GM21528 (cell line): Measurements from ENCODE around the gene SLC33A1.
"Not testable (repeated sequence)": the region's sequence is repeated elsewhere in the genome, so short reads cannot be mapped to it uniquely, and the experiment has no call there.

ENCODE experiments used
- ATAC-seq: cut with Tn5 transposase; IDR thresholded peaks from one replicate; pipeline ENCODE4 v1.9.1; 2021; ENCODE audit warnings: mild to moderate bottlenecking, moderate library complexity; ENCODE audit not compliant: unreplicated experiment, low FRiP score

SLC33A1 gene

DNA sequence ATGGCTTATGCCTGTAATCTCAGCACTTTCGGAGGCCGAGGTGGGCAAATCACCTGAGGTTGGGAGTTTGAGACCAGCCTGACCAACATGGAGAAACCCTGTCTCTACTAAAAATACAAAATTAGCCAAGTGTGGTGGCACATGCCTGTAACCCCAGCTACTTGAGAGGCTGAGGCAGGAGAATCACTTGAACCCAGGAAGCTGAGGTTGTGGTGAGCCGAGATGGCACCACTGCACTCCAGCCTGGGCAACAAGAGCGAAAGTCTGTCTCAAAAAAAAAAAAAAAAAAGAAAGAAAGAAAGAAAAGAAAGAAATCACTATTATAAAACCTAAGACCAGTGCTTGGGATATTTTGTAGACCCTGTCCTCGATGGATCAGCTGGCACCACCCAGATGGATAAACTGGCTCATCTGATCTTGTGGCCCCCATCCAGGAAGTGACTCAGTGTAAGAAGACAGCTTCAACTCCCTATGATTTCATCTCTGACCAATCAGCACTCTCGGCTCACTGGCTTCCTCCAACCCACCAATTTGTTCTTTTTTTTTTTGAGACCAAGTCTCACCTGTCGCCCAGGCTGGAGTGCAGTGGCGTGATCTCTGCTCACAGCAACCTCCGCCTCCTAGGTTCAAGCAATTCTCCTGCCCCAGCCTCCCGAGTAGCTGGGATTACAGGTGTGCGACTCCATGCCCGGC is 8.2 kb upstream of the SLC33A1 start:
- ATAC-seq, result not testable (repeated sequence)

GRCh38 chr3:155861476-155862183 is 7.4 kb upstream of the SLC33A1 start:
- ATAC-seq, result no peak

GRCh38 chr3:155860424-155860823 is 6.2 kb upstream of the SLC33A1 start:
- ATAC-seq, result not testable (repeated sequence)

- ATAC-seq, result peak; percentile 48
These were observed 5.6 kb upstream of the SLC33A1 start for GRCh38 chr3:155859859-155860258.

DNA sequence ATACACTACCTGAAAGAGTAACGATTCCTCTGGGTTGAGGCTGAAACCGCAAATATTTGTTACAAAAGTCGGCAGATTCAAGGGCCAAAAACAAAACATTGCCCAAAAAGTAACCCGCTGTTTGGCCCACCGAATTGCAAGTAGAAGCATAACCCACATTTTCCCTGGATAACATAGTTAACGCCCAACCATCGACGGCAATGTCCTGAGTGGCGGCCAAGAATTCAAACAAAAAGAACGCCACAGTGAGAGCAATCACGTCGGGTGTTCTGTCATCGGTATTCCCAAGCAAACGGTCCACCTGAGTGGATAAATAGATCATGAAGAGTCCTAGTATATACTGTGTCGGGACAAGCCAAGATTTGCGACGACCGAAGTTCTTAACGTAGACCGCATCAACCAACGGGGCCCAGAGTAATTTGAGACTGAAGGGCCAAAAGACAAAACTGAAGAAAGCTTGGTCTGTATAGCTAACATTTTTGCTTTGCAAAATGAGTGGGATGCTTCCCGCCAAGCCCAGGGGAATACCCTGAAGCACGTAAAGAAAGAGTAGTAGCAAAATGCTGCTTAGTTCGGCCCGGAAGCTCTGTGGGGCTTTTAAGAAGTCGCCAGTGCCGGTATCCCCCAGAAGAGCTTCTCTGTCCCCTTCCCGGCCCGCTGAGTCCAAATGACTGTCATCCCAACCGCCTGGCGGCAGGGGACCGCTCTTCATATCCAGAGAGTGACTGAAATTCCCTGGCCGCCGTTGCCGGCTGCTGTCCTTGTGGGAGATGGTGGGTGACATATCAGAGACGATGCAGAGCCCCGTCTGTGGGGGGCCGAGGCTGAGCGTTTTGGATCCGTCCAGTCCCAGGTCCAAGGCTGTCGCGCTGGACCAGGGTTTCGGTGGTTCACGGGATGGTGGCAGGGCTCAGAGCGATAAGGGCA is 750 bp downstream of the SLC33A1 start:
- peak; percentile 26 for ATAC-seq

- no peak for ATAC-seq
These were observed 1.9 kb downstream of the SLC33A1 start for GRCh38 chr3:155852341-155852740.

- ATAC-seq, result not testable (repeated sequence)
These were observed 4.8 kb downstream of the SLC33A1 start for GRCh38 chr3:155849404-155849803.

- no peak for ATAC-seq
These were observed 6.2 kb downstream of the SLC33A1 start for GRCh38 chr3:155847993-155848392.

DNA sequence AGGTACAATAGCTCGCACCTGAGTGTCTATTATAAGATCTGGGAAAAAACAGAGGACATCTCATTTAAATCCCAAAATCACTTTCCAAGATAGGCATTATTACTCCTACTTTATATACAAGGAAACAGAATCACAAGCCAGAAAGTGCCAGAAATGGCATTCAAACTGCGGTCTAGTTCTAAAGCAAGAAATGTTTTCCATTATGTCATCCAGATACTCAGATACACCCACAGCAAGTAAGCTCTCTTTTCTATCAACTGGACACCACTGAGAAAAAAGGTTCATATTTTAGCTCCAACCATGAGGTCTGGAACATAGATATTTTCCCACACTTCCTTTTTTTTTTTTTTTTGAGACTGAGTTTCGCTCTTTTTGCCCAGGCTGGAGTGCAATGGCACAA is 8.1 kb downstream of the SLC33A1 start:
- no peak for ATAC-seq

- no peak for ATAC-seq
These were observed 10.7 kb downstream of the SLC33A1 start for GRCh38 chr3:155843569-155843968.

- ATAC-seq, result no peak
These were observed 18.7 kb downstream of the SLC33A1 start for GRCh38 chr3:155835341-155836071.

DNA sequence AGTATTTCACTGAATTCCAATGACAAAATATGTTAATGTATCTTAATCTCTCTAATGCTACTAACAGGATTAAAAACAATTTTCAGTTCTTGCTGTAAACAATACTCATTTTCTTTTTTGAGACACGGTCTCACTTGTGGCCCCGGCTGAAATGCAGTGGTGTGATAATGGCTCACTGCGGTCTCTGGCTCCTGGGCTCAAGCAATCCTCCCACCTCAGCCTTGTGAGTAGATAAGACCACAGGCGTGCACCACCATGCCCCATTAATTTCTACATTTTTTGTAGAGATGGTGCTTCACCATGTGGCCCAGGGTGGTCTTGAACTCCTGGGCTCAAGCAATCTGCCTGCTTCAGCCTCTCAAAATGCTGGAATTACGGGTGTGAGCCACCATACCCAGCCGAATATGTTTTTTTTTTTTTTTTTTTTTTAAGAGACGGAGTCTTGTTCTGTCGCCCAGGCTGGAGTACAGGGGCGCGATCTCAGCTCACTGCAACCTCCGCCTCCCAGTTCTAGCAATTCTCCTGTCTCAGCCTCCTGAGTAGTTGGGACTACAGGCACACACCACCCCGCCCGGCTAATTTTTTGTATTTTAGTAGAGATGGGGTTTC is 25.6 kb downstream of the SLC33A1 start:
- ATAC-seq, result not testable (repeated sequence)

- ATAC-seq, result no peak
These were observed 39.1 kb downstream of the SLC33A1 start for GRCh38 chr3:155815030-155815545.

DNA sequence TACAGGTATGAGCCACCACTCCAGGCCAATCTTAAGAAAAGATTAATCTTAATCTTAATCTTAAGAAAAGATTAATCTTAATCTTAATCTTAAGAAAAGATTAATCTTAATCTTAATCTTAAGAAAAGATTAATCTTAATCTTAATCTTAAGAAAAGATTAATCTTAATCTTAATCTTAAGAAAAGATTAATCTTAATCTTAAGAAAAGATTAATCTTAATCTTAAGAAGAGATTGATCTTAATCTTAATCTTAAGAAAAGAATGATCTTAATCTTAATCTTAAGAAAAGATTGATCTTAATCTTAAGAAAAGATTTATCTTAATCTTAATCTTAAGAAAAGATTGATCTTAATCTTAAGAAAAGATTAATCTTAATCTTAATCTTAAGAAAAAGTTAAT is 41.0 kb downstream of the SLC33A1 start:
- not testable (repeated sequence) for ATAC-seq

GRCh38 chr3:155809181-155809580 is 45.0 kb downstream of the SLC33A1 start:
- ATAC-seq, result no peak

- no peak for ATAC-seq
These were observed 46.4 kb downstream of the SLC33A1 start for GRCh38 chr3:155807823-155808222.

GRCh38 chr3:155805802-155806618 is 48.2 kb downstream of the SLC33A1 start, which contains the start of gene C3orf33:
Gene C3orf33, minus strand, starts transcription at chr3:155806278. Its CDS starts 26 bp downstream, at chr3:155806252.
- ATAC-seq, result peak; percentile 99

- peak; percentile 7 for ATAC-seq
These were observed 48.9 kb downstream of the SLC33A1 start for GRCh38 chr3:155805204-155805801.
